ENCODE data around the gene SLC26A1. TPM values are rescaled to one million over a fixed set of nuclear protein-coding genes. Genes with fewer than 3 reads are reported as not detected.

SLC26A1 gene
- total RNA-seq, 1 donor from 2014 or later: 1.0 TPM

GRCh38 chr4:1040344-1041146, 47.3 kb upstream of the SLC26A1 start:
- Histone ChIP-seq H3K4me3 (no peak overlapping the region), H3K9me3 (no peaks in the 10 kb centered on the region), H3K27me3 (ENCODE audit: low read depth) (peaks cover 30% of the 10 kb centered on the region), H3K4me1 (peaks cover 28% of the 10 kb centered on the region), H3K27ac (no peak overlapping the region), H3K36me3 (no peaks in the 10 kb centered on the region)
- intact Hi-C loops (cut with DNase I): no loop called here
- no peak for TF ChIP-seq CTCF (IDR thresholded peaks at IDR 0.05)
- no peak for DNase-seq
- ATAC-seq: no peak

GRCh38 chr4:1039493-1040343, 46.5 kb upstream of the SLC26A1 start:
- H3K27ac ChIP-seq: peak overlapping the region; percentile 56
- TF ChIP-seq CTCF (IDR thresholded peaks at IDR 0.05): no peak
- DNase-seq: no peak
- no peaks in the 10 kb centered on the region for H3K36me3 ChIP-seq
- H3K4me3 ChIP-seq: no peak overlapping the region
- H3K27me3 ChIP-seq (ENCODE audit: low read depth): peaks cover 21% of the 10 kb centered on the region
- H3K9me3 ChIP-seq: no peaks in the 10 kb centered on the region
- peak in 1 of 2 donors; percentile 23 for ATAC-seq
- intact Hi-C loops (cut with DNase I): no loop called here
- peaks cover 28% of the 10 kb centered on the region for H3K4me1 ChIP-seq

GRCh38 chr4:1038948-1039492, 45.8 kb upstream of the SLC26A1 start:
- no peak for TF ChIP-seq CTCF (IDR thresholded peaks at IDR 0.05)
- ATAC-seq: no peak
- intact Hi-C loops (cut with DNase I): no loop called here
- no peak overlapping the region for H3K27ac ChIP-seq
- H3K36me3 ChIP-seq: no peaks in the 10 kb centered on the region
- peaks cover 29% of the 10 kb centered on the region for H3K4me1 ChIP-seq
- no peaks in the 10 kb centered on the region for H3K9me3 ChIP-seq
- no peak overlapping the region for H3K4me3 ChIP-seq
- peaks cover 14% of the 10 kb centered on the region for H3K27me3 ChIP-seq (ENCODE audit: low read depth)
- DNase-seq: no peak

GRCh38 chr4:1036976-1037810, 44.0 kb upstream of the SLC26A1 start:
- H3K4me1 ChIP-seq: peaks cover 27% of the 10 kb centered on the region
- intact Hi-C loops (cut with DNase I): no loop called here
- ATAC-seq (no peak), DNase-seq (no peak)
- no peaks in the 10 kb centered on the region for H3K36me3 ChIP-seq
- H3K9me3 ChIP-seq: no peaks in the 10 kb centered on the region
- H3K27me3 ChIP-seq (ENCODE audit: low read depth): peaks cover 23% of the 10 kb centered on the region
- no peak overlapping the region for H3K27ac ChIP-seq
- no peak overlapping the region for H3K4me3 ChIP-seq
- no peak for TF ChIP-seq CTCF (IDR thresholded peaks at IDR 0.05)

- no peak overlapping the region for H3K4me3 ChIP-seq
- intact Hi-C loops (cut with DNase I): no loop called here
- H3K27ac ChIP-seq: no peak overlapping the region
- ATAC-seq (no peak), DNase-seq (no peak)
- no peaks in the 10 kb centered on the region for H3K36me3 ChIP-seq
- H3K4me1 ChIP-seq: peaks cover 19% of the 10 kb centered on the region
- TF ChIP-seq CTCF (IDR thresholded peaks at IDR 0.05): no peak
- H3K27me3 ChIP-seq (ENCODE audit: low read depth): peaks cover 29% of the 10 kb centered on the region
- no peaks in the 10 kb centered on the region for H3K9me3 ChIP-seq
Observed at GRCh38 chr4:1036095-1036494, 42.9 kb upstream of the SLC26A1 start.

Measured in lower lobe of right lung (tissue), 2 donors.